Heart right ventricle (tissue), 16 donors: ENCODE data around the gene RTEL1. TPM values are rescaled to one million over a fixed set of nuclear protein-coding genes. Genes with fewer than 3 reads are reported as not detected.

Source experiments
- ATAC-seq, 8 donors: fragments of 200-7000 bp; cut with Tn5 transposase; one replicate each; pipeline ENCODE4 v1.9.1; 2020; ENCODE audit warnings: mild to moderate bottlenecking in 8 of 8, moderate library complexity in 8 of 8, moderate number of reproducible peaks in 1 of 8
- DNase-seq, 2 donors: peaks; one replicate each; pipeline ENCODE4 v3.0.0-alpha.2; 2020
- H3K27ac ChIP-seq, 10 donors: fragments of 200-600 bp; sonication (generic) in 2 of 10; one replicate each; pipeline versions ENCODE4 v1.5.0 to v1.8.0; 2020 to 2022; ENCODE audit warnings: mild to moderate bottlenecking in 3 of 10
- H3K27me3 ChIP-seq, 7 donors: fragments of 200-600 bp; one replicate each; pipeline ENCODE4 v1.8.0; 2021 to 2022; ENCODE audit warnings: mild to moderate bottlenecking in 2 of 7
- H3K36me3 ChIP-seq, 9 donors: fragments of 200-600 bp; sonication (generic) in 1 of 9; one replicate each; pipeline versions ENCODE4 v1.5.0 to v1.8.0; 2020 to 2022; ENCODE audit warnings: mild to moderate bottlenecking in 2 of 9
- H3K4me1 ChIP-seq, 9 donors: fragments of 200-600 bp; sonication (generic) in 1 of 9; one replicate each; pipeline versions ENCODE4 v1.5.0 to v1.8.0; 2020 to 2022; ENCODE audit warnings: mild to moderate bottlenecking in 4 of 9
- H3K4me3 ChIP-seq, 10 donors: fragments of 200-600 bp; sonication (generic) in 2 of 10; one replicate each; pipeline versions ENCODE4 v1.5.0 to v1.8.0; 2020 to 2022; ENCODE audit warnings: mild to moderate bottlenecking in 7 of 10, moderate library complexity in 2 of 10
- H3K9me3 ChIP-seq, 11 donors: fragments of 200-600 bp in 10 of 11; sonication (generic) in 2 of 11; one replicate each; pipeline versions ENCODE4 v1.5.0 to v1.8.0; 2013 to 2022; ENCODE audit warnings: mild to moderate bottlenecking in 2 of 11, control low read depth in 1 of 11, moderate library complexity in 1 of 11
- WGBS, 2 donors: extraction: QIAGEN DNeasy Blood & Tissue Kit; methylation state at CpG; one replicate each; pipeline ENCODE4 v1.1.7; 2013; ENCODE audit warnings: inconsistent platforms in 1 of 2; 5-methylcytosine and 5-hydroxymethylcytosine counted together
- intact Hi-C, 10 donors: fragments of 100-400 bp; cut with DNase I; formaldehyde crosslinking; loops; one replicate each; pipeline versions ENCODE4 v1.11.1 to v1.14.2; 2022
- polyA plus RNA-seq, 2 donors: library from polyadenylated mRNA; stranded (reverse); fragments of 200-250 nt; gene quantifications; one replicate each; pipeline ENCODE4 v1.2.3, GENCODE V29; 2013
- total RNA-seq, 10 donors: library from RNA; stranded (reverse); fragmentation: NEBNext Ultra II Directional in 3 of 10; extraction: Animal tissue kit (Norgen Biotek cat#: 25700) in 3 of 10; gene quantifications; one replicate each; pipeline versions ENCODE4 v1.2.1 to v1.2.4, GENCODE V29; 2021 to 2023
- TF ChIP-seq, protein P1 (sequence below), 9 donors: fragments of 200-600 bp; sonication (generic) in 2 of 9; IDR thresholded peaks; one replicate each; pipeline versions ENCODE4 v1.5.0 to v1.8.0; 2021 to 2022; ENCODE audit warnings: antibody characterized with exemption in 9 of 9, mild to moderate bottlenecking in 5 of 9, moderate library complexity in 1 of 9
- donor health status: Arrhythmogenic right ventricular cardiomyopathy.
- donor health status: ischemic (EF 13 %, LVEDD 7.1; RV severe dilation, severe dysfunction).
- donor health status: healthy with polysubstance abuse.
- donor health status: DM: no; HTN: yes; CAD: no.
- donor health status: DM: no; HTN: no; CAD: no.
- donor health status: ischemic (EF 25% LVEDD 6.9; RV normal size, moderate dysfunction).
- donor health status: ischemic (EF 25% LVEDD 5.7; RV mildly dilated, moderate dysfunction).
- donor health status: healthy.
- donor health status: DM: yes; HTN: yes; CAD: no.
- donor health status: Ischemic cardiomyopathy.
- donor health status: ischemic (EF 35%, LVEDD 5.7; RV mildly dilated, moderate dysfunction).
- donor health status: nonischemic (EF 11% LVEDD 7.7; RV severe dilation, severe dysfunction).
- donor health status: DM: yes; HTN: yes; CAD: no.
- donor health status: PGD.
- donor health status: ischemic (EF 29% LVEDD 5.4; RV normal size, mild dysfunction).
- donor health status: nonischemic (EF 23%, LVEDD 6.1; RV moderate dilation, normal function).

RTEL1 gene
- total and polyA plus RNA-seq, 12 donors = 5.3 to 18.8 (median 10.3) TPM

- H3K36me3 ChIP-seq = peaks cover 0 to 71% (median 25%) of the 10 kb centered on the region in 9 donors
- no peak for ATAC-seq
- 63 to 71% methylated on average over 4 of the region's 4 CpGs for WGBS, 2 donors
- no peak for DNase-seq
- no peak overlapping the region for H3K4me3 ChIP-seq
- no peaks in the 10 kb centered on the region for H3K27me3 ChIP-seq
- no peak overlapping the region for H3K27ac ChIP-seq
- H3K9me3 ChIP-seq = no peaks in the 10 kb centered on the region
- intact Hi-C loops = no loop called here
- H3K4me1 ChIP-seq = peaks cover 10 to 27% (median 17%) of the 10 kb centered on the region in 9 donors
- TF ChIP-seq, protein P1, sequence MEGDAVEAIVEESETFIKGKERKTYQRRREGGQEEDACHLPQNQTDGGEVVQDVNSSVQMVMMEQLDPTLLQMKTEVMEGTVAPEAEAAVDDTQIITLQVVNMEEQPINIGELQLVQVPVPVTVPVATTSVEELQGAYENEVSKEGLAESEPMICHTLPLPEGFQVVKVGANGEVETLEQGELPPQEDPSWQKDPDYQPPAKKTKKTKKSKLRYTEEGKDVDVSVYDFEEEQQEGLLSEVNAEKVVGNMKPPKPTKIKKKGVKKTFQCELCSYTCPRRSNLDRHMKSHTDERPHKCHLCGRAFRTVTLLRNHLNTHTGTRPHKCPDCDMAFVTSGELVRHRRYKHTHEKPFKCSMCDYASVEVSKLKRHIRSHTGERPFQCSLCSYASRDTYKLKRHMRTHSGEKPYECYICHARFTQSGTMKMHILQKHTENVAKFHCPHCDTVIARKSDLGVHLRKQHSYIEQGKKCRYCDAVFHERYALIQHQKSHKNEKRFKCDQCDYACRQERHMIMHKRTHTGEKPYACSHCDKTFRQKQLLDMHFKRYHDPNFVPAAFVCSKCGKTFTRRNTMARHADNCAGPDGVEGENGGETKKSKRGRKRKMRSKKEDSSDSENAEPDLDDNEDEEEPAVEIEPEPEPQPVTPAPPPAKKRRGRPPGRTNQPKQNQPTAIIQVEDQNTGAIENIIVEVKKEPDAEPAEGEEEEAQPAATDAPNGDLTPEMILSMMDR (IDR thresholded peaks at IDR 0.05) = no peak
Measured at GRCh38 chr20:63744158-63744557, 86.0 kb downstream of the RTEL1 start.

- WGBS, 2 donors = 82% methylated on average over 25 of the region's 25 CpGs
- no peak overlapping the region for H3K27ac ChIP-seq
- TF ChIP-seq, protein P1 (IDR thresholded peaks at IDR 0.05) = no peak
- no peak overlapping the region for H3K4me3 ChIP-seq
- intact Hi-C loops = no loop called here
- DNase-seq (no peak), ATAC-seq (no peak)
- no peaks in the 10 kb centered on the region for H3K27me3 ChIP-seq
- H3K4me1 ChIP-seq = peaks cover 9 to 26% (median 16%) of the 10 kb centered on the region in 9 donors
- no peaks in the 10 kb centered on the region for H3K9me3 ChIP-seq
- H3K36me3 ChIP-seq = peaks cover 0 to 75% (median 25%) of the 10 kb centered on the region in 9 donors
Measured at GRCh38 chr20:63744574-63745423, 86.7 kb downstream of the RTEL1 start.

DNA sequence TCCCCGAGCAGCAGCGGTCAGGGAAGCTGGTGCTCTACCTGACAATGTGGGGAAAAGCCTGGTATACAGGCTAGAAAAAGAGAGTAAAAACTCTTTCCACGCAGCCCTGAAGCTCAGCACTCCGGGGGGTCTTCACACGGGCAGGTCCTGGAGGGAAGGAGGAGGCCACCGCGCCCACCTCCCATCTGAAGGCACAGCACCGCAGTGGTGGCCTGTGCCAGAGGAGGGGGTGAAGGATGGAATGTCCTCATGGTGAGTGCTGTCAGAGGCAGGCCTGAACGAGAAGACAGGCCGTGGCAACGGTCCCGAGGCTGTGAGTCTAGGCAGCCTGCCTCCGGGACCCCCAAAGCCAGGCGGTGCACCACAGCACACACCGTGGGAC lies 87.3 kb downstream of the RTEL1 start:
- Histone ChIP-seq H3K4me3 (no peak overlapping the region), H3K36me3 (peaks cover 0 to 82% (median 25%) of the 10 kb centered on the region in 9 donors), H3K27me3 (no peaks in the 10 kb centered on the region), H3K27ac (no peak overlapping the region), H3K4me1 (peaks cover 9 to 24% (median 15%) of the 10 kb centered on the region in 9 donors), H3K9me3 (no peaks in the 10 kb centered on the region)
- intact Hi-C loops = no loop called here
- no peak for DNase-seq
- ATAC-seq = no peak
- TF ChIP-seq, protein P1 (IDR thresholded peaks at IDR 0.05) = no peak
- WGBS, 2 donors = 76 to 79% methylated on average over 15 of the region's 15 CpGs

Other genes with a start within 250 kb of the RTEL1 start
- gene KCNQ2, start 185.7 kb upstream of the RTEL1 start, total RNA-seq = 1 to 10 TPM in 3 of 10 donors, under 1 TPM in 1, not detected in 6; 0.26 to 3.8 (median 1.9) TPM
- gene KCNQ2, start 185.7 kb upstream of the RTEL1 start, polyA plus RNA-seq = under 1 TPM in 1 of 2 donors, not detected in 1; 0.03 TPM
- 1,000 to 10,000 TPM; 1,074 to 1,437 (median 1,307) TPM for gene EEF1A2, start 159.2 kb upstream of the RTEL1 start, total RNA-seq
- gene EEF1A2, start 159.2 kb upstream of the RTEL1 start, polyA plus RNA-seq = 1,000 to 10,000 TPM in 1 of 2 donors, 100 to 1,000 TPM in 1; 881 to 1,465 TPM
- 100 to 1,000 TPM; 186 to 433 (median 269) TPM for gene PPDPF, start 137.5 kb upstream of the RTEL1 start, total RNA-seq
- 100 to 1,000 TPM; 261 to 324 TPM for gene PPDPF, start 137.5 kb upstream of the RTEL1 start, polyA plus RNA-seq
- under 1 TPM in 2 of 10 donors, not detected in 8; 0.06 to 0.28 TPM for gene PTK6, start 120.9 kb upstream of the RTEL1 start, total RNA-seq
- gene PTK6, start 120.9 kb upstream of the RTEL1 start, polyA plus RNA-seq = under 1 TPM in 1 of 2 donors, not detected in 1; 0.03 TPM
- gene SRMS, start 110.6 kb upstream of the RTEL1 start, total RNA-seq = not detected
- not detected for gene SRMS, start 110.6 kb upstream of the RTEL1 start, polyA plus RNA-seq
- under 1 TPM in 4 of 10 donors, not detected in 6; 0.09 to 0.23 (median 0.16) TPM for gene FNDC11, start 104.2 kb upstream of the RTEL1 start, total RNA-seq
- under 1 TPM; 0.19 to 0.29 TPM for gene FNDC11, start 104.2 kb upstream of the RTEL1 start, polyA plus RNA-seq
- gene HELZ2, start 84.1 kb upstream of the RTEL1 start, total RNA-seq = 10 to 100 TPM; 10.8 to 34.3 (median 12.7) TPM
- gene HELZ2, start 84.1 kb upstream of the RTEL1 start, polyA plus RNA-seq = 10 to 100 TPM in 1 of 2 donors, 1 to 10 TPM in 1; 4.8 to 12.2 TPM
- gene GMEB2, start 31.2 kb upstream of the RTEL1 start, total RNA-seq = 1 to 10 TPM; 4.9 to 7.5 (median 5.8) TPM
- gene GMEB2, start 31.2 kb upstream of the RTEL1 start, polyA plus RNA-seq = 1 to 10 TPM; 6.0 to 8.2 TPM
- gene STMN3, start 4.9 kb upstream of the RTEL1 start, total RNA-seq = 1 to 10 TPM; 1.7 to 9.9 (median 3.9) TPM
- gene STMN3, start 4.9 kb upstream of the RTEL1 start, polyA plus RNA-seq = 1 to 10 TPM; 9.7 TPM
- 1 to 10 TPM in 4 of 10 donors, under 1 TPM in 6; 0.26 to 5.1 (median 0.57) TPM for gene TNFRSF6B, start 38.3 kb downstream of the RTEL1 start, total RNA-seq
- gene TNFRSF6B, start 38.3 kb downstream of the RTEL1 start, polyA plus RNA-seq = 10 to 100 TPM; 11.7 to 12.5 TPM
- 10 to 100 TPM; 34.9 to 51.6 (median 38.8) TPM for gene ARFRP1, start 49.7 kb downstream of the RTEL1 start, total RNA-seq
- 10 to 100 TPM; 43.2 to 59.1 TPM for gene ARFRP1, start 49.7 kb downstream of the RTEL1 start, polyA plus RNA-seq
- 10 to 100 TPM; 11.8 to 21.7 (median 14.7) TPM for gene ZGPAT, start 49.7 kb downstream of the RTEL1 start, total RNA-seq
- gene ZGPAT, start 49.7 kb downstream of the RTEL1 start, polyA plus RNA-seq = 10 to 100 TPM; 26.5 to 44.7 TPM
- 1 to 10 TPM in 9 of 10 donors, under 1 TPM in 1; 0.79 to 4.1 (median 2.7) TPM for gene LIME1, start 78.4 kb downstream of the RTEL1 start, total RNA-seq
- 10 to 100 TPM in 1 of 2 donors, 1 to 10 TPM in 1; 4.9 to 15.7 TPM for gene LIME1, start 78.4 kb downstream of the RTEL1 start, polyA plus RNA-seq
- 10 to 100 TPM; 64.4 to 85.3 (median 76.8) TPM for gene SLC2A4RG, start 81.5 kb downstream of the RTEL1 start, total RNA-seq
- gene SLC2A4RG, start 81.5 kb downstream of the RTEL1 start, polyA plus RNA-seq = 100 to 1,000 TPM in 1 of 2 donors, 10 to 100 TPM in 1; 36.3 to 114 TPM
- 10 to 100 TPM; 10.2 to 25.4 (median 14.7) TPM for gene ZBTB46, start 173.0 kb downstream of the RTEL1 start, total RNA-seq
- gene ZBTB46, start 173.0 kb downstream of the RTEL1 start, polyA plus RNA-seq = 10 to 100 TPM in 1 of 2 donors, 1 to 10 TPM in 1; 5.6 to 10.3 TPM
- not detected for gene ABHD16B, start 203.2 kb downstream of the RTEL1 start, total RNA-seq
- gene ABHD16B, start 203.2 kb downstream of the RTEL1 start, polyA plus RNA-seq = under 1 TPM; 0.32 to 0.59 TPM
- gene TPD52L2, start 207.0 kb downstream of the RTEL1 start, total RNA-seq = 10 to 100 TPM; 60.1 to 83.0 (median 72.8) TPM
- gene TPD52L2, start 207.0 kb downstream of the RTEL1 start, polyA plus RNA-seq = 100 to 1,000 TPM in 1 of 2 donors, 10 to 100 TPM in 1; 50.6 to 119 TPM
- gene DNAJC5, start 236.8 kb downstream of the RTEL1 start, total RNA-seq = 10 to 100 TPM; 32.8 to 52.2 (median 38.5) TPM
- 10 to 100 TPM; 19.5 to 23.8 TPM for gene DNAJC5, start 236.8 kb downstream of the RTEL1 start, polyA plus RNA-seq